ENCODE measurements around the gene KANSL1. TPM values are rescaled to one million over a fixed set of nuclear protein-coding genes. Genes with fewer than 3 reads are reported as not detected.

The KANSL1 gene
- total RNA-seq, 1 experiment from 2014 or later: 55.5 TPM

GRCh38 chr17:46000757-46001156 is 192.5 kb downstream of the KANSL1 start:
- H3K4me3 ChIP-seq (ENCODE audit: low read depth in 2 of 2, low read length in 2 of 2): no peak overlapping the region
- ChIA-PET CTCF (interaction anchor here (0.6 kb wide), 2 partner anchors 45 to 58 kb away, joined by 3 read pairs; no protein-coding TSS in a partner anchor), POLR2A (interaction anchor here (0.6 kb wide), 1 partner anchor 151 kb away, joined by 12 read pairs; no protein-coding TSS in a partner anchor)
- in situ Hi-C loops (cut with HindIII; ENCODE audit: low pct_unique_long_range_greater_than_20kb, low sequenced_read_pairs): no loop called here
- no peaks in the 10 kb centered on the region for H3K4me1 ChIP-seq (ENCODE audit: control insufficient read depth, insufficient read depth, low read length)
- BruUV-seq (replicated peaks): no TSS peak
- H3K9me3 ChIP-seq (ENCODE audit: control insufficient read depth, insufficient read depth, low read depth, low read length): no peaks in the 10 kb centered on the region
- no peaks in the 10 kb centered on the region for H3K27me3 ChIP-seq (ENCODE audit: control insufficient read depth, insufficient read depth, low read length)
- TF ChIP-seq TCF7L2 (IDR thresholded peaks at IDR 0.05; ENCODE audit: low read depth, low read length) (no peak), CTCF (IDR thresholded peaks at IDR 0.05) (no peak), SIN3A (IDR thresholded peaks at IDR 0.05; ENCODE audit: borderline replicate concordance, insufficient read depth, low read depth, low read length) (no peak), POLR2AphosphoS5 (IDR thresholded peaks at IDR 0.05; ENCODE audit: low read depth, low read length) (no peak), REST (IDR thresholded peaks at IDR 0.05; ENCODE audit: insufficient read depth in 1 of 2, low read depth in 2 of 2, low read length in 1 of 2) (no peak)
- ATAC-seq (no peak), DNase-seq (ENCODE audit: low read depth, low spot score) (no peak)
- H3K27ac ChIP-seq (ENCODE audit: low read length): no peak overlapping the region
- intact Hi-C loops (cut with micrococcal nuclease; ENCODE audit: unreplicated experiment): no loop called here
- no peaks in the 10 kb centered on the region for H3K36me3 ChIP-seq (ENCODE audit: control insufficient read depth, insufficient read depth, low read length)

- intact Hi-C loops (cut with micrococcal nuclease; ENCODE audit: unreplicated experiment): no loop called here
- DNase-seq (ENCODE audit: low read depth, low spot score) (no peak), ATAC-seq (no peak)
- TF ChIP-seq SIN3A (IDR thresholded peaks at IDR 0.05; ENCODE audit: borderline replicate concordance, insufficient read depth, low read depth, low read length) (no peak), REST (IDR thresholded peaks at IDR 0.05; ENCODE audit: insufficient read depth in 1 of 2, low read depth in 2 of 2, low read length in 1 of 2) (no peak), CTCF (IDR thresholded peaks at IDR 0.05) (no peak), POLR2AphosphoS5 (IDR thresholded peaks at IDR 0.05; ENCODE audit: low read depth, low read length) (no peak), TCF7L2 (IDR thresholded peaks at IDR 0.05; ENCODE audit: low read depth, low read length) (no peak)
- Histone ChIP-seq H3K4me1 (ENCODE audit: control insufficient read depth, insufficient read depth, low read length) (no peaks in the 10 kb centered on the region), H3K27me3 (ENCODE audit: control insufficient read depth, insufficient read depth, low read length) (no peaks in the 10 kb centered on the region), H3K9me3 (ENCODE audit: control insufficient read depth, insufficient read depth, low read depth, low read length) (no peaks in the 10 kb centered on the region), H3K36me3 (ENCODE audit: control insufficient read depth, insufficient read depth, low read length) (no peaks in the 10 kb centered on the region), H3K4me3 (ENCODE audit: low read depth in 2 of 2, low read length in 2 of 2) (no peak overlapping the region), H3K27ac (ENCODE audit: low read length) (no peak overlapping the region)
- in situ Hi-C loops (cut with HindIII; ENCODE audit: low pct_unique_long_range_greater_than_20kb, low sequenced_read_pairs): no loop called here
- BruUV-seq (replicated peaks): no TSS peak
- ChIA-PET CTCF (interaction anchor here (0.6 kb wide), 1 partner anchor 44 kb away, joined by 3 read pairs; no protein-coding TSS in a partner anchor), POLR2A (interaction anchor here (0.6 kb wide), 1 partner anchor 152 kb away, joined by 12 read pairs; no protein-coding TSS in a partner anchor)
These were observed 192.9 kb downstream of the KANSL1 start for GRCh38 chr17:46000292-46000691.
